Cardiac muscle cell (in vitro differentiated cells and primary cell): ENCODE measurements around the gene TPRG1. TPM values are rescaled to one million over a fixed set of nuclear protein-coding genes. Genes with fewer than 3 reads are reported as not detected.
A peak's percentile ranks its signal among the peaks of the same experiment; 100 is the strongest.

Source experiments
- DNase-seq, 2 donors: peaks; one replicate each; pipeline versions ENCODE4 v3.0.0 to v3.0.0-alpha.2; 2010 to 2017; ENCODE audit warnings: low read depth in 1 of 2, low spot score in 1 of 2
- H3K27ac ChIP-seq: fragments of 200-600 bp; sonication (generic); 2 replicates; pipeline ENCODE4 v1.5.1; 2016
- H3K27me3 ChIP-seq: fragments of 200-600 bp; sonication (generic); 2 replicates; pipeline ENCODE4 v1.6.0; 2016; ENCODE audit warnings: control low read depth
- H3K36me3 ChIP-seq: fragments of 200-600 bp; sonication (generic); 2 replicates; pipeline ENCODE4 v1.5.1; 2016; ENCODE audit warnings: control low read depth
- H3K4me1 ChIP-seq: fragments of 200-600 bp; sonication (generic); 2 replicates; pipeline ENCODE4 v1.8.1; 2017; ENCODE audit warnings: low read depth, mild to moderate bottlenecking, mixed run types
- H3K4me3 ChIP-seq: fragments of 200-600 bp; sonication (generic); 2 replicates; pipeline ENCODE4 v1.5.1; 2016; ENCODE audit warnings: mild to moderate bottlenecking
- H3K9me3 ChIP-seq: fragments of 200-600 bp; sonication (generic); 2 replicates; pipeline ENCODE4 v1.5.1; 2017; ENCODE audit warnings: low read depth, mild to moderate bottlenecking, control low read depth
- polyA plus RNA-seq: library from polyadenylated mRNA; unstranded; fragments of >200 nt; fragmentation: Nextera tagmentation; extraction: Ambion mirVana; gene quantifications from 2 replicates; pipeline ENCODE4 v1.2.1, GENCODE V29; 2016
- total RNA-seq: library from RNA; depleted of rRNA; stranded (reverse); fragments of >200 nt; gene quantifications from 2 replicates; pipeline ENCODE4 v1.2.3, GENCODE V29; 2016
- TF ChIP-seq, protein P1 (sequence below): IDR thresholded peaks from 2 replicates; pipeline ENCODE4 v1.5.1; 2012; ENCODE audit warnings: low read depth, mild to moderate bottlenecking, low read length

The TPRG1 gene, protein sequence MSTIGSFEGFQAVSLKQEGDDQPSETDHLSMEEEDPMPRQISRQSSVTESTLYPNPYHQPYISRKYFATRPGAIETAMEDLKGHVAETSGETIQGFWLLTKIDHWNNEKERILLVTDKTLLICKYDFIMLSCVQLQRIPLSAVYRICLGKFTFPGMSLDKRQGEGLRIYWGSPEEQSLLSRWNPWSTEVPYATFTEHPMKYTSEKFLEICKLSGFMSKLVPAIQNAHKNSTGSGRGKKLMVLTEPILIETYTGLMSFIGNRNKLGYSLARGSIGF
- total RNA-seq (0.48 and 1.2 TPM in 2 replicates), polyA plus RNA-seq (0.09 TPM in 1 of 2 replicates, not detected in the other)

DNA sequence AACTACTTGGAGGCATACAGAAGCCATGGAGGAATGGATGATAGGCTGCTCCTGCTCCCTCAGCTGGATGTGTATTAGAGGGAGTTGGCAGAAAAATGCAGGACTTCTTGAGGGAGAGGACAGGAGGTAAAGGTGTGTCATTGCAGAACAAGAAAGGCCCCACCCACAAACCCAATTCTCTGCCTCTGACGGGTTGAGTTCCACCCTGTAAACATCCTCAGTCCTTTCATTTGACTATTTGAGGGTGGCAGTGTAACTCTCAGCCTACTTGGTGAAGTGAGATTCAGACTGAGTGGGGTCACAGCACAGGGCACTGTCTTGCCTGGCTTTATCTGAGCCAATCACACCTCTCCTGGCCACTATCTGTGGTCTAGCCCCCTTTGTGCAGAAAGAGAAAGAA is at the start of gene TPRG1:
Gene TPRG1, plus strand, starts transcription at position 265 of the 400 bp plus-strand sequence. CDS start 35,414 bp downstream, outside the sequence.
- TF ChIP-seq, protein P1, sequence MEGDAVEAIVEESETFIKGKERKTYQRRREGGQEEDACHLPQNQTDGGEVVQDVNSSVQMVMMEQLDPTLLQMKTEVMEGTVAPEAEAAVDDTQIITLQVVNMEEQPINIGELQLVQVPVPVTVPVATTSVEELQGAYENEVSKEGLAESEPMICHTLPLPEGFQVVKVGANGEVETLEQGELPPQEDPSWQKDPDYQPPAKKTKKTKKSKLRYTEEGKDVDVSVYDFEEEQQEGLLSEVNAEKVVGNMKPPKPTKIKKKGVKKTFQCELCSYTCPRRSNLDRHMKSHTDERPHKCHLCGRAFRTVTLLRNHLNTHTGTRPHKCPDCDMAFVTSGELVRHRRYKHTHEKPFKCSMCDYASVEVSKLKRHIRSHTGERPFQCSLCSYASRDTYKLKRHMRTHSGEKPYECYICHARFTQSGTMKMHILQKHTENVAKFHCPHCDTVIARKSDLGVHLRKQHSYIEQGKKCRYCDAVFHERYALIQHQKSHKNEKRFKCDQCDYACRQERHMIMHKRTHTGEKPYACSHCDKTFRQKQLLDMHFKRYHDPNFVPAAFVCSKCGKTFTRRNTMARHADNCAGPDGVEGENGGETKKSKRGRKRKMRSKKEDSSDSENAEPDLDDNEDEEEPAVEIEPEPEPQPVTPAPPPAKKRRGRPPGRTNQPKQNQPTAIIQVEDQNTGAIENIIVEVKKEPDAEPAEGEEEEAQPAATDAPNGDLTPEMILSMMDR: no peak
- Histone ChIP-seq H3K9me3 (no peaks in the 10 kb centered on the region), H3K4me1 (no peaks in the 10 kb centered on the region), H3K4me3 (no peak within 1 kb of the TSS), H3K36me3 (no peaks in the 10 kb centered on the region), H3K27ac (no peak within 1 kb of the TSS), H3K27me3 (no peaks in the 10 kb centered on the region)
- no peak for DNase-seq

- Histone ChIP-seq H3K9me3 (no peaks in the 10 kb centered on the region), H3K4me1 (peaks cover 4% of the 10 kb centered on the region), H3K4me3 (no peak overlapping the region), H3K27ac (no peak overlapping the region), H3K36me3 (no peaks in the 10 kb centered on the region), H3K27me3 (no peaks in the 10 kb centered on the region)
- TF ChIP-seq, protein P1: no peak
- no peak for DNase-seq
Measured at GRCh38 chr3:189122110-189122509, 49.7 kb upstream of the TPRG1 start.

DNA sequence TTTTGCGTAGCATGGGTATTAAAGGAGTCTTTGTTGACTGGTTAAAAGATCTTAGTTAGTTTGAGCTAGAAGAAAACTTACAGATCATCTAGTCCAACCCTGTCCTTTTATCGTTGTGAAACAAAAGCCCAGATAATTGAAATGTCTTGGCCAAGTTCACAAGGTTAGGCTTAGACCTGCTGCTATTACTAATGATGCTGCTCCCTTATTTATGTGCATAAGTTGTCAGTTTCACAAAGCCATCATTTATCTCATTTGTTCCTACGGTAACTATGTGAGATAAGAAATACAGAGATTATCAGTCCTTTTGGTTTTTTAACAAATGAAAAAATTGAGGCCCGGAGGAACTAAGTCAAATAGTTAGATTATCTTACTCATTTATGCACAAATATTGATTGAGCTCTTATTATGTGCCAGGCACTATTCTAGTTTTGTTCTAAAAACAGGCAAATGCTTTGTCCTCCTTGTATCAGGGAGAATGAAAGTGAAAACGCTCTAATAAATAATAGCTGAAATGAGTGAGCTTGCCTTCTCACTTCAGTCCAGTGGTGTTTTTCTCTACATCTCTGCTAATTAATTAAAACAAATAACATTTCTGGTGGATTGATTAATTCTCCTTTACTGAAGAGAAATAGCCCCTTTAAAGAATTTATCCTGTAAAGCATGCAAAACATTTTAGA is 49.1 kb upstream of the TPRG1 start:
- H3K9me3 ChIP-seq: no peaks in the 10 kb centered on the region
- no peaks in the 10 kb centered on the region for H3K36me3 ChIP-seq
- no peak overlapping the region for H3K27ac ChIP-seq
- TF ChIP-seq, protein P1: no peak
- DNase-seq: no peak
- H3K4me1 ChIP-seq: peaks cover 4% of the 10 kb centered on the region
- H3K4me3 ChIP-seq: no peak overlapping the region
- H3K27me3 ChIP-seq: no peaks in the 10 kb centered on the region

- Histone ChIP-seq H3K4me1 (peaks cover 4% of the 10 kb centered on the region), H3K4me3 (no peak overlapping the region), H3K9me3 (no peaks in the 10 kb centered on the region), H3K27ac (no peak overlapping the region), H3K36me3 (no peaks in the 10 kb centered on the region), H3K27me3 (no peaks in the 10 kb centered on the region)
- DNase-seq: peak; percentile 52 to 55
- TF ChIP-seq, protein P1: no peak
Measured at GRCh38 chr3:189123595-189124387, 48.0 kb upstream of the TPRG1 start.

- H3K4me3 ChIP-seq: no peak overlapping the region
- no peaks in the 10 kb centered on the region for H3K36me3 ChIP-seq
- DNase-seq: peak in 1 of 2 donors; percentile 90
- TF ChIP-seq, protein P1: no peak
- no peaks in the 10 kb centered on the region for H3K27me3 ChIP-seq
- no peaks in the 10 kb centered on the region for H3K9me3 ChIP-seq
- H3K27ac ChIP-seq: no peak overlapping the region
- H3K4me1 ChIP-seq: no peaks in the 10 kb centered on the region
Measured at GRCh38 chr3:189132231-189132671, 39.5 kb upstream of the TPRG1 start.
